GM10248 (cell line): ENCODE measurements around the gene IL1B.

Experiments used
- CTCF ChIA-PET: fragments of 300-600 bp; sonication (Branson Sonifier 250); formaldehyde crosslinking; extraction: SDS; loops from one replicate; lab custom pipeline; 2021; ENCODE audit warnings: antibody characterized with exemption; lab: Yijun Ruan, JAX
- POLR2A ChIA-PET: fragments of 350-650 bp; sonication (Branson Sonifier 250); formaldehyde crosslinking; extraction: SDS; loops from one replicate; lab custom pipeline; 2020; ENCODE audit warnings: antibody characterized with exemption; lab: Yijun Ruan, JAX
- DNase-seq: peaks from one replicate; pipeline ENCODE4 v3.0.0; 2012; ENCODE audit errors: extremely low spot score
- CTCF ChIP-seq: IDR thresholded peaks from 2 replicates; pipeline ENCODE4 v1.5.1; 2012; ENCODE audit warnings: mild to moderate bottlenecking, low read depth; ENCODE audit errors: extremely low read depth, missing control alignments, control extremely low read depth

IL1B gene

GRCh38 chr2:112819081-112819480 is 17.5 kb downstream of the IL1B start:
- no peak for TF ChIP-seq CTCF
- no peak for DNase-seq
- ChIA-PET CTCF (interaction anchor here (1.1 to 2.7 kb wide), 4 partner anchors 9 to 70 kb away, joined by 3 to 7 read pairs (median 4); no protein-coding TSS in a partner anchor), POLR2A (no interaction called here)

- no peak for DNase-seq
- no peak for TF ChIP-seq CTCF
- CTCF ChIA-PET, result interaction anchor here (1.2 to 2.7 kb wide), 2 partner anchors 14 to 69 kb away, joined by 3 to 7 read pairs; no protein-coding TSS in a partner anchor
- POLR2A ChIA-PET, result no interaction called here
These were observed 18.3 kb downstream of the IL1B start for GRCh38 chr2:112818094-112818902.

- DNase-seq, result no peak
- CTCF ChIA-PET, result interaction anchor here (1.1 to 2.7 kb wide), 4 partner anchors 13 to 68 kb away, joined by 3 to 7 read pairs (median 3); no protein-coding TSS in a partner anchor
- no peak for TF ChIP-seq CTCF
- POLR2A ChIA-PET, result no interaction called here
These were observed 19.4 kb downstream of the IL1B start for GRCh38 chr2:112817082-112817689.

- POLR2A ChIA-PET, result no interaction called here
- CTCF ChIA-PET, result interaction anchor here (0.9 to 1.8 kb wide), 3 partner anchors 10 to 84 kb away, joined by 3 to 5 read pairs (median 4); no protein-coding TSS in a partner anchor
- no peak for DNase-seq
- no peak for TF ChIP-seq CTCF
These were observed 22.3 kb downstream of the IL1B start for GRCh38 chr2:112814278-112814677.

GRCh38 chr2:112813280-112813966 is 23.2 kb downstream of the IL1B start:
- ChIA-PET CTCF (interaction anchor here (0.9 to 1.8 kb wide), 6 partner anchors 9 to 31 kb away, joined by 3 to 7 read pairs (median 3); no protein-coding TSS in a partner anchor), POLR2A (no interaction called here)
- no peak for TF ChIP-seq CTCF
- DNase-seq, result no peak
